IMR-90 (cell line): ENCODE data around the gene ST6GAL2. TPM values are rescaled to one million over a fixed set of nuclear protein-coding genes. Genes with fewer than 3 reads are reported as not detected.

Source experiments
- ATAC-seq: fragments of 200-7000 bp; cut with Tn5 transposase; 2 replicates; pipeline ENCODE4 v1.9.1; 2020; ENCODE audit warnings: low read depth, mild to moderate bottlenecking, moderate library complexity
- BruUV-seq: library from RNA; stranded (reverse); fragments of 400-500 nt; replicated peaks from 2 replicates; lab custom pipeline; 2021; lab: Mats Ljungman, UMichigan
- CTCF ChIA-PET: fragments of 300-600 bp; formaldehyde crosslinking; extraction: SDS; loops from one replicate; lab custom pipeline; 2021; ENCODE audit warnings: antibody characterized with exemption; lab: Yijun Ruan, JAX
- POLR2A ChIA-PET: fragments of 300-600 bp; sonication (Branson Sonifier 250); formaldehyde crosslinking; loops from one replicate; lab custom pipeline; 2022; ENCODE audit warnings: antibody characterized with exemption; ENCODE audit not compliant: unreplicated experiment; lab: Charles Lee
- DNase-seq: peaks from one replicate; pipeline ENCODE4 v3.0.0; 2013
- H2AFZ ChIP-seq: replicated peaks from 2 replicates; pipeline ENCODE3; 2013; ENCODE audit warnings: low read length, mild to moderate bottlenecking; ENCODE audit not compliant: poor library complexity
- H2AK5ac ChIP-seq: 2 replicates; pipeline ENCODE4 v1.6.1; 2013; ENCODE audit warnings: low read depth, low read length, inconsistent platforms
- H2AK9ac ChIP-seq: replicated peaks from 2 replicates; pipeline ENCODE3; 2013; ENCODE audit warnings: mild to moderate bottlenecking, low read depth, low read length, moderate library complexity; ENCODE audit not compliant: poor library complexity
- H2BK120ac ChIP-seq: 2 replicates; pipeline ENCODE4 v1.6.1; 2013; ENCODE audit warnings: low read depth, low read length, inconsistent platforms
- H2BK15ac ChIP-seq: 3 replicates; pipeline ENCODE4 v1.6.1; 2013; ENCODE audit warnings: low read depth, low read length, inconsistent platforms
- H2BK20ac ChIP-seq: 2 replicates; pipeline ENCODE4 v1.6.1; 2013; ENCODE audit warnings: low read depth, mild to moderate bottlenecking, inconsistent platforms, low read length, moderate library complexity
- H2BK5ac ChIP-seq: 2 replicates; pipeline ENCODE4 v1.6.1; 2013; ENCODE audit warnings: mild to moderate bottlenecking, low read depth, low read length, inconsistent platforms; ENCODE audit not compliant: poor library complexity, severe bottlenecking
- H3K14ac ChIP-seq: replicated peaks from 2 replicates; pipeline ENCODE4 v1.6.1; 2013; ENCODE audit warnings: low read depth, low read length, inconsistent platforms
- H3K18ac ChIP-seq: 2 replicates; pipeline ENCODE4 v1.6.1; 2013; ENCODE audit warnings: low read depth, low read length, control low read depth
- H3K23ac ChIP-seq: 2 replicates; pipeline ENCODE4 v1.6.1; 2013; ENCODE audit warnings: low read depth, low read length, inconsistent platforms
- H3K27ac ChIP-seq: 2 replicates; pipeline ENCODE4 v1.5.1; 2013; ENCODE audit warnings: mild to moderate bottlenecking, control low read depth, low read length; ENCODE audit not compliant: insufficient read depth
- H3K27me3 ChIP-seq: 2 replicates; pipeline ENCODE4 v1.6.1; 2013; ENCODE audit warnings: low read length; ENCODE audit not compliant: control insufficient read depth, insufficient read depth
- H3K36me3 ChIP-seq: 2 replicates; pipeline ENCODE4 v1.6.1; 2013; ENCODE audit warnings: low read length, mixed read lengths; ENCODE audit not compliant: control insufficient read depth, insufficient read depth
- H3K4ac ChIP-seq: 2 replicates; pipeline ENCODE4 v1.6.1; 2013; ENCODE audit warnings: low read depth, low read length, inconsistent platforms
- H3K4me1 ChIP-seq: 2 replicates; pipeline ENCODE4 v1.6.1; 2013; ENCODE audit warnings: low read length, mixed read lengths; ENCODE audit not compliant: control insufficient read depth, insufficient read depth
- H3K4me2 ChIP-seq: 2 replicates; pipeline ENCODE4 v1.6.1; 2013; ENCODE audit warnings: low read depth, mild to moderate bottlenecking, control low read depth, low read length, moderate library complexity
- H3K4me3 ChIP-seq: 2 replicates; pipeline ENCODE4 v1.5.1; 2013; ENCODE audit warnings: low read depth, mild to moderate bottlenecking, control low read depth, low read length, moderate library complexity; ENCODE audit not compliant: insufficient read depth
- H3K56ac ChIP-seq: 2 replicates; pipeline ENCODE4 v1.6.1; 2013; ENCODE audit warnings: low read length, inconsistent platforms; ENCODE audit not compliant: insufficient read depth; ENCODE audit errors: extremely low read depth
- H3K79me1 ChIP-seq, 2 experiments: 2 replicates each; pipeline ENCODE4 v1.6.1; 2013; ENCODE audit warnings: low read length in 2 of 2, inconsistent platforms in 1 of 2, low read depth in 1 of 2
- H3K9ac ChIP-seq: 2 replicates; pipeline ENCODE4 v1.6.1; 2013; ENCODE audit warnings: low read depth, low read length, control low read depth
- H3K9me1 ChIP-seq: 2 replicates; pipeline ENCODE4 v1.6.1; 2013; ENCODE audit warnings: low read length, inconsistent platforms; ENCODE audit not compliant: insufficient read depth
- H3K9me3 ChIP-seq: 2 replicates; pipeline ENCODE4 v1.6.1; 2013; ENCODE audit warnings: low read length; ENCODE audit not compliant: control insufficient read depth, insufficient read depth
- H4K20me1 ChIP-seq: 2 replicates; pipeline ENCODE4 v1.6.1; 2013; ENCODE audit warnings: low read length, inconsistent platforms; ENCODE audit not compliant: insufficient read depth
- H4K5ac ChIP-seq: 2 replicates; pipeline ENCODE4 v1.6.1; 2013; ENCODE audit warnings: mild to moderate bottlenecking, low read depth, low read length, control low read depth
- H4K8ac ChIP-seq, 2 experiments: 2 replicates each; pipeline ENCODE4 v1.6.1; 2013; ENCODE audit warnings: low read depth in 2 of 2, low read length in 2 of 2, control low read depth in 1 of 2, inconsistent platforms in 1 of 2
- H4K91ac ChIP-seq: 2 replicates; pipeline ENCODE4 v1.6.1; 2013; ENCODE audit warnings: low read depth, low read length, inconsistent platforms; ENCODE audit not compliant: insufficient read depth
- BHLHE40 ChIP-seq: fragments of 150-350 bp; IDR thresholded peaks from 2 replicates; pipeline ENCODE4 v1.6.1; 2016; ENCODE audit warnings: mild to moderate bottlenecking, low read depth, low read length
- CEBPB ChIP-seq: IDR thresholded peaks from 2 replicates; pipeline ENCODE4 v1.6.1; 2012; ENCODE audit warnings: low read depth, low read length, improper control_type of control experiment
- CHD1 ChIP-seq: IDR thresholded peaks from 2 replicates; pipeline ENCODE4 v1.6.1; 2012; ENCODE audit warnings: low read depth, low read length, improper control_type of control experiment
- ELK1 ChIP-seq: fragments of 150-350 bp; IDR thresholded peaks from 2 replicates; pipeline ENCODE4 v1.6.1; 2016; ENCODE audit warnings: low read depth, mild to moderate bottlenecking, low read length, moderate library complexity, borderline replicate concordance
- FOS ChIP-seq: fragments of 150-350 bp; IDR thresholded peaks from 2 replicates; pipeline ENCODE4 v1.6.1; 2016; ENCODE audit warnings: low read depth, low read length
- MAFK ChIP-seq: IDR thresholded peaks from 2 replicates; pipeline ENCODE4 v1.6.1; 2012; ENCODE audit warnings: low read depth, low read length, improper control_type of control experiment
- MAZ ChIP-seq: IDR thresholded peaks from 2 replicates; pipeline ENCODE4 v1.6.1; 2012; ENCODE audit warnings: low read depth, mild to moderate bottlenecking, low read length, improper control_type of control experiment, moderate library complexity, borderline replicate concordance
- MXI1 ChIP-seq: IDR thresholded peaks from 2 replicates; pipeline ENCODE4 v1.6.1; 2012; ENCODE audit warnings: low read depth, mild to moderate bottlenecking, low read length, moderate library complexity, borderline replicate concordance
- NFE2L2 ChIP-seq: fragments of 150-350 bp; IDR thresholded peaks from 2 replicates; pipeline ENCODE4 v1.6.1; 2016; ENCODE audit warnings: low read depth, mild to moderate bottlenecking, low read length
- POLR2A ChIP-seq: IDR thresholded peaks from 2 replicates; pipeline ENCODE4 v1.6.1; 2012; ENCODE audit warnings: mild to moderate bottlenecking, low read depth, low read length
- RAD21 ChIP-seq: IDR thresholded peaks from 2 replicates; pipeline ENCODE4 v1.6.1; 2012; ENCODE audit warnings: low read length, improper control_type of control experiment
- RCOR1 ChIP-seq: IDR thresholded peaks from 2 replicates; pipeline ENCODE4 v1.6.1; 2012; ENCODE audit warnings: mild to moderate bottlenecking, low read length, improper control_type of control experiment; ENCODE audit not compliant: insufficient replicate concordance
- SMC3 ChIP-seq: fragments of 150-350 bp; IDR thresholded peaks from 2 replicates; pipeline ENCODE4 v1.6.1; 2016; ENCODE audit warnings: low read depth, mild to moderate bottlenecking, antibody characterized with exemption, low read length, moderate library complexity
- USF2 ChIP-seq: fragments of 150-350 bp; IDR thresholded peaks from 2 replicates; pipeline ENCODE4 v1.6.1; 2017; ENCODE audit warnings: mild to moderate bottlenecking, antibody characterized with exemption, low read length, low read depth
- dilution Hi-C: fragments of 300-500 bp; cut with HindIII; formaldehyde crosslinking; loops from one replicate; pipeline ENCODE4 v1.14.3; 2018; ENCODE audit warnings: low sequenced_read_pairs; ENCODE audit not compliant: unreplicated experiment
- in situ Hi-C: fragments of 300-500 bp; cut with MboI; formaldehyde crosslinking; loops from 3 replicates; pipeline ENCODE4 v1.14.3; 2019; ENCODE audit warnings: low sequenced_read_pairs, inconsistent platforms, mixed read lengths
- intact Hi-C: fragments of 100-400 bp; cut with micrococcal nuclease; formaldehyde crosslinking; loops from 2 replicates; pipeline ENCODE4 v1.10.0; 2022
- polyA plus RNA-seq, 3 experiments: library from polyadenylated mRNA; depleted of rRNA; stranded (reverse); fragments of >200 nt; gene quantifications; 2 replicates each; pipeline ENCODE4 v1.2.3, GENCODE V29; 2012; ENCODE audit warnings: low replicate concordance in 1 of 3
- total RNA-seq: library from RNA; depleted of rRNA; stranded (reverse); fragments of >200 nt; gene quantifications from 2 replicates; pipeline ENCODE4 v1.2.3, GENCODE V29; 2012

Gene ST6GAL2
- total and polyA plus RNA-seq, 2 of the 4 experiments (the other 2 are of a cell fraction): not detected

GRCh38 chr2:106857882-106858478, 28.0 kb downstream of the ST6GAL2 start:
- BruUV-seq: no TSS peak
- Histone ChIP-seq H2AFZ (no peak overlapping the region), H2BK15ac (no peak overlapping the region), H4K20me1 (no peaks in the 10 kb centered on the region), H2AK9ac (no peak overlapping the region), H3K23ac (no peak overlapping the region), H3K18ac (no peak overlapping the region), H3K4me2 (no peak overlapping the region), H3K9me1 (no peaks in the 10 kb centered on the region), H3K56ac (no peak overlapping the region), H4K91ac (no peak overlapping the region), H2BK5ac (no peak overlapping the region), H3K4me1 (no peaks in the 10 kb centered on the region), H3K36me3 (no peaks in the 10 kb centered on the region), H2BK20ac (no peak overlapping the region), H3K27me3 (no peaks in the 10 kb centered on the region), H3K9me3 (peaks cover 3% of the 10 kb centered on the region; the same call in 1 of the 2 replicates), H3K4ac (no peak overlapping the region), H2BK120ac (no peak overlapping the region), H3K9ac (no peak overlapping the region), H3K14ac (no peak overlapping the region), H4K5ac (no peak overlapping the region), H3K27ac (no peak overlapping the region), H4K8ac (no peak overlapping the region), H3K79me1 (no peaks in the 10 kb centered on the region), H3K4me3 (no peak overlapping the region), H2AK5ac (no peak overlapping the region)
- TF ChIP-seq MAFK (no peak), SMC3 (no peak), USF2 (no peak), POLR2A (no peak), RAD21 (no peak), NFE2L2 (no peak), ELK1 (no peak), RCOR1 (no peak), MAZ (no peak), FOS (no peak), MXI1 (no peak), CEBPB (no peak), CHD1 (no peak), BHLHE40 (no peak)
- dilution Hi-C loops (no loop called here), intact Hi-C loops (no loop called here), in situ Hi-C loops (no loop called here)
- POLR2A ChIA-PET: no interaction called here
- CTCF ChIA-PET: interaction anchor here (1.0 kb wide), 1 partner anchor 11 kb away, joined by 3 read pairs; no protein-coding TSS in a partner anchor
- DNase-seq (no peak), ATAC-seq (no peak)
